GM11168 (cell line): ENCODE data around the gene IDH2.

Experiments used
- in situ Hi-C: fragments of 300-500 bp; cut with MboI; formaldehyde crosslinking; loops from one replicate; pipeline ENCODE4 v1.12.0; 2022; ENCODE audit warnings: low sequenced_read_pairs; ENCODE audit not compliant: unreplicated experiment

IDH2 gene

GRCh38 chr15:90087454-90088154, 14.7 kb downstream of the IDH2 start:
- in situ Hi-C loops: no loop called here

- in situ Hi-C loops: no loop called here
Observed at GRCh38 chr15:90086868-90087268, 15.4 kb downstream of the IDH2 start.

DNA sequence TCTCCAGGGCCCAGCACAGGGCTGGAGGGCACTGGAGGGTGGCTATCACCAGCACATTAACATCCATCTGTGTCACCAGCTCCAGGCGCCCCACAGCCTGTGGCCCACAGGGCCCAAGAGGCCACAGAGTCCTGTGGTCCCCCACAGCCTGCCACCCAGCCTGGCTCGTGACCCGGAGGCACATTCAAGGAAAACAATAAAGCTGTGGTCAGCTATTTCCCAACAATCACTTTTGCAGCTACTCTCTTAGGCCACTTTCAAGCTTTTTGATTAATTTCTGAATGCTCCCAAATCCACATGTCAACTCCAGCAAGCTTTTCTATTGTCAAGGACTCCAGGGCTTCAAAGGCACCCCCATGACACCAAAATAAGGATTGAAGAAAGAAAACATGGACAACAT, 16.7 kb downstream of the IDH2 start:
- in situ Hi-C loops: no loop called here

DNA sequence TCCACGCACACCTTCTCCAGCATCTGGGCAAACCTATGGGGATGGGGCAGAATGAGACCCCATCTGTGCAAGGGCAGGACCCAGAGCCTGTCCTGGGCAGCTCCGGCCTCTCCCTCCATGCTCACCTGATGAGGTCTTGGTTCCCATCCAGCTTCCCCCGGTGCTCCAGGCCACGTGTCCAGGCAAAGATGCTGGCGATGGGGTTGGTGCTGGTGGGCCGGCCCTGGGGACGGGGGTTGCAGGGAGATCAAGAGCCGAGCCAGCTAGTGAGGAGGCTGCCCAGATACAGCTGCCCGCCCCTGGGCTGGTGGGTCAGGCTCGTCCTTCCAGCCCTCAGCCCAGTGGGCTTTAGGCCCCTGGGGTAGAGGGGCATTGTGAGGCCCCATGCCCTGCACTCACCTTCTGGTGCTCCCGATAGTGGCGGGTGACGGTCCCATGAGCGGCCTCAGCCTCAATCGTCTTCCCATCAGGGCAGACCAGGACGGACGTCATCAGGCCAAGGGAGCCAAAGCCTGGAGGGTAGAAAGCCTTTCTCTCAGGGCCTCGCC, 17.3 kb downstream of the IDH2 start:
- in situ Hi-C loops: no loop called here

DNA sequence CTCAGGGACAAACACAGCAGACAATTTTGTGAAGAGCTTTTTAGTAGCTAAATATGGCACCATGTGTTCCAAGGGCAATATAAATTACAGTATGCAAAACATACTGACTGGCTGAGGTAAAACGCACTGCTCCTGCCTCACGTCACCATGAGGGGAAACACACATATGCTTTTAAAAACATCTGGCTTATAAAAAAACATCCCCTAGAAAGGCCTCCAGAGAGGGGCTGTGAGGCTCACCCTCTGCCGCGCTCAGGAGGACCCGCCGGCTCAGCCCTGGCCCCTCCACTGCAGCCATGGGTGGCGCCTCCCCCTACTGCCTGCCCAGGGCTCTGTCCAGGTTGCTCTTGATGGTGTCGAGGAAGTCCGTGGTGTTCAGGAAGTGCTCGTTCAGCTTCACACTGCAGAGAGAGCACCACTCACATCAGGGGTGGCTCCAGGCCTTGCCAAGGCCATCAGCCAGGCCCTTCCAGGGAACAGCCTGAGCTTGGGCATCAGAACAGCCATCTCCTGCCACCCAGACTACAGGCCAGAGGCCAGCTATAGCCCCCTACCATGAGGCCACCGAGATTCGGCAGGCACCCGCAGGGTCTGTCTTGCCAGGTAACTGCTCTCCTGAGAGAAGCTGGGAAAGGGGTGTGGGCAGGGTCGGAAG, 18.2 kb downstream of the IDH2 start:
- in situ Hi-C loops: no loop called here

- in situ Hi-C loops: no loop called here
Observed at GRCh38 chr15:90083419-90083818, 18.8 kb downstream of the IDH2 start.

DNA sequence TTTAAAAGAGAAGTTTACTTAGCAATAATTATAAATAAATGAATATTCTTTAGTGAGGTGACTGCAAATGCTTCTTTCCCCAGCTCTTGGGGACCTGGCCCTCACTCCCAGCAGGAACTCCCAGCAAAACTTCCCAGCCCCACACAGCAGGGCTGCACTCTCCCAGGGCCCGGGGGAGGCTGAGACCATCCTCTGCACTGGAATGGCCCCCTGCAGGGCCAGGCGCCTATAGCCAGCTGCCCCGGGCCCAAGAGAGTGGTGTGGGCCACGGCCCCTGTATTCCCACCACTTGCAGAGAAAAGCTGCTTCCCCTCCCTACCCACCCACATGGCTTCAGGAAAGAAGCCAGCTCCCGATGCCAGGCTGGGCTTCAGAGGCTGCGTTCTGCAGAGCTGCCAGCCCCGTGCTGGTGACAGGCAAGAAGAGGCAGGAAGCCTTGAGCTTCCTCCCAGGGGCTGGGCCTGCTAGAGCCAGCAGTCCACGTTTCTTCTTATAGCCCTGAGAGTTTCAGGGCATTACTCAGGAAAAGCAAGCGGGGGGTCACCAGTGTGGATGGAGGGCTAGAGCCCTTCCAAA, 20.0 kb downstream of the IDH2 start:
- in situ Hi-C loops: no loop called here

DNA sequence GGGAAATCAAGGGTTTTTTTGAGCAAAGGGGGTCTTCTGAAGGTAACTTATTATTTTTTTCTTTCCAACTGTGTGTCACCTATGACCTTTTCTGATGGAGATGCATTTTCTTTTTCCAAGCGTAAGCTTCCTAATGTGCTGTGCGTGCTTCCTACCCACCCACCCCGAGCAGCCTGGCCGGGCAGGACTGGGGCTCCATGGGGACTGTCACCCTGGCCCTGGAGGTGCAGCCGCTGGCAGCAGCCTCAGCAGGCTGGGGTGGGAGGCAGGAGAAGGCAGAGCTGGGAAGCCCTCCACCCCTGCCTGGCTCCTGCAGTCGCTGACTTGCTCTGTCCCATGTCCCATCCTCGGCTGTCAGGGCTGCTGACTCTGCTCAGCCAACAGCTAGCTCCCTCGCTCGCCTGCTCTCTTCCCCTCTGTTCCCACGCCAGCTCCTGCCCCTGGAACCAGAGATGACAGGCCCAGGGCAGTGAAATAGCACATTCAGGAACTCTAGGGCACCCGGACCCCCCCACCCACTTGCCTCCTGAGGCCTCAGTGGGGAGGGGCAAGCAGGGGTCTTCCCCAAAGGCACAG, 21.4 kb downstream of the IDH2 start:
- in situ Hi-C loops: no loop called here

- in situ Hi-C loops: no loop called here
Observed at GRCh38 chr15:90080458-90080755, 21.9 kb downstream of the IDH2 start.

DNA sequence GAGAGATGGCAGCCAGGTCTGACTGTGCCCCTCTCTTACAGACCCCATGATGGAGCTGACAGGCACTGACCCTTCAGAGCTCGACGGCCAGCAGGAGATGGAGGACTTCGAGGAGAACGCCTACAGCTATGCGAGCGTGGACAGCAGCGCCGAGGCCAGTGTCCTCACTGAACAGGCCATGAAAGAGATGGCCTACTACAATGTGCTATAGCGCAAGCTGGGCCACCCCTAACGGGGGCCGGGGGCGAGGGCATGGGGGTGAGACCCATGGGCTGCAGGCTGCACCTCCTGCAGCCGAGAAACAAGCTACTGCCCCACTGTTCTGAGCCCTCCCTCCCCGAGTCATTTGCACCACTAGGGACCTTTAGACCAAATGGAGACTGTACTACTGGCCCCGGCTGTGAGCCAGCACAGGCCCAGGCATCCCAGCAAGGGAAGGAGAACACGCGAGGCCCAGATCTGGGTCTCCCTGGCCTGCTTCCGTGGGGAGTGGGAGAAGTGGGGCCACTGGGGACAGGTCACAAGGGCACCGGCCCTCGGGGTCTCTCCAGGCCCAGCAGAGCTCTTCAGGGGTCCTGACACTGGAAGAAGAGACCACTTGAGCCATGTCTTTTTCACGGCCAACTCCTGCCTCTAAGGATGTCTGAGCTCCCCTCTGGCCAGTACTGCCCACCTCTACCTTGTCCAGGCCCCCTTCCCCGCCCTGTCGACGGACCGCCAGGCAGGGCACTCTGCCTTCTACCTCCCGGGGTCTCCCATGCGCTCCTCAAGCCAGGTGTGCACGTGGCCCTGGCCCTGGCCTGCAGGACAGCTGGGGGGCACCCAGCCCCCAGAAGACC, 22.4 kb downstream of the IDH2 start:
- in situ Hi-C loops: no loop called here

GRCh38 chr15:90078965-90079364, 23.3 kb downstream of the IDH2 start:
- in situ Hi-C loops: no loop called here

- in situ Hi-C loops: no loop called here
Observed at GRCh38 chr15:90076716-90077115, 25.6 kb downstream of the IDH2 start.

DNA sequence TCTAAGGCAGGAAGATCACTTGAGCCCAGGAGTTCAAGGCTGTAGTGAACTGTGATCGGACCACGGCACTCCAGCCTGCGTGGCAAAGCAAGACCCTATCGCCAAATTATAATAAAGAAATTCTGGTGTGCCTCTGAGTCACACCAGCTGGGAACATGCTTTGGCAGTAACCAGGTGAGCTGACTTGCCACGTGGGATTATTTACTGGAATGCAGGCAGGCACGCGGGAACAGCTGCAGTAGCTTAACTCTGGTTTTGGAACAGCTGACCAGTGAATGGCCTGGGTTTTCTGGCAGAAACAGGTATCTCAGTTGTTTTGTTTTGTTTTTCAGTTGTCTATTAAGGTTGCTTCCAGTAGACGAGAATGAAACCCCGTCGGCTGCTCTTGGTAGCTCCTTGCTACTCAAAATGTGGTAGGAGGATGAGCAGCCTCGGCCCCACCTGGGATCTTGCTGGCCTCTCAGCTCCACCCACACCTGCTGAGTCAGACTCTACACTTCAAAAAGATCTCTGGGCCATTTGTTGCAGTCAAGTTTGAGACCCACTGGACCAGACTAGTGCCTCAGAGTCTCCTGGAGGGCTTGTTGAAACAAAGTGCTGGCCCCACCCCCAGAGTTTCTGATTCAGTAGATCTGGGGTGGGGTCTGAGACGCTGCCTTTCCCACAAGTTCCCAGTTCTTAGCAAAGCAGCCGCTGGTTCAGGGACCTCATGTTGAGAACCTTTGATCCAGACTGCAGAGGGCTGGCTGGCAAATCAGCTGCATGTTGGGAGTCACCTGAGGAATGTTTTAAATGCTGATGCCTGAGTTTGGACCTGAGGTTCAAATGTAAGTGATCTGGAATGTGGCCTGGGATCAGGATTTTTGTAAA, 26.6 kb downstream of the IDH2 start:
- in situ Hi-C loops: no loop called here

- in situ Hi-C loops: loop anchor here (5.0 kb wide), 2 partner anchors 178 to 323 kb away; partner anchors contain the start of gene MESP1
Observed at GRCh38 chr15:90074916-90075315, 27.4 kb downstream of the IDH2 start.

GRCh38 chr15:90074023-90074422, 28.2 kb downstream of the IDH2 start:
- in situ Hi-C loops: loop anchor here (5.0 kb wide), 2 partner anchors 177 to 322 kb away; partner anchors contain the start of gene MESP1

GRCh38 chr15:90072978-90073640, 29.2 kb downstream of the IDH2 start:
- in situ Hi-C loops: loop anchor here (5.0 kb wide), 2 partner anchors 176 to 321 kb away; partner anchors contain the start of gene MESP1

- in situ Hi-C loops: loop anchor here (5.0 kb wide), 2 partner anchors 174 to 319 kb away; partner anchors contain the start of gene MESP1
Observed at GRCh38 chr15:90071220-90071807, 31.0 kb downstream of the IDH2 start.

GRCh38 chr15:90070623-90071022, 31.6 kb downstream of the IDH2 start:
- in situ Hi-C loops: loop anchor here (5.0 kb wide), 2 partner anchors 173 to 318 kb away; partner anchors contain the start of gene MESP1
